K562 (cell line): Measurements from ENCODE around the gene PAIP2. TPM values are rescaled to one million over a fixed set of nuclear protein-coding genes. Genes with fewer than 3 reads are reported as not detected.

Source experiments
- ATAC-seq: fragments of 200-7000 bp; cut with Tn5 transposase; 3 replicates; pipeline ENCODE4 v1.9.1; 2020; ENCODE audit warnings: moderate library complexity
- BruUV-seq: library from RNA; stranded (reverse); fragments of 400-500 nt; replicated peaks from 2 replicates; lab custom pipeline; 2021; lab: Mats Ljungman, UMichigan
- CTCF ChIA-PET: fragments of 300-600 bp; formaldehyde crosslinking; extraction: SDS; loops from one replicate; lab custom pipeline; 2021; ENCODE audit warnings: low intra/inter-chr PET ratio; lab: Yijun Ruan, JAX
- POLR2A ChIA-PET: fragments of 300-600, 350-650 bp; sonication (Branson Sonifier 250); formaldehyde crosslinking; extraction: SDS; loops from one replicate; lab custom pipeline; 2021; ENCODE audit warnings: antibody characterized with exemption, inconsistent platforms; lab: Yijun Ruan, JAX
- DNase-seq, 4 experiments: peaks; one replicate each; pipeline versions ENCODE4 v3.0.0 to v3.0.0-alpha.2; 2011 to 2018; ENCODE audit warnings: low spot score in 3 of 4, mixed read lengths in 3 of 4; ENCODE audit errors: extremely low read depth in 1 of 4
- FAIRE-seq: peaks from 2 replicates; lab custom pipeline; 2011; peaks lifted over from hg19 to GRCh38; lab: Jason Lieb, UNC
- H2AFZ ChIP-seq: 2 replicates; pipeline ENCODE4 v1.6.0; 2011; ENCODE audit warnings: low read depth, low read length, control low read depth, inconsistent platforms
- H3K27ac ChIP-seq: fragments of 200-600 bp; 3 replicates; pipeline ENCODE4 v1.8.0; 2011; ENCODE audit warnings: low read depth, mild to moderate bottlenecking, control low read depth, inconsistent platforms, low read length, moderate library complexity, mixed read lengths; ENCODE audit errors: extremely low read depth
- H3K27me3 ChIP-seq, 2 experiments: fragments of 300-600 bp in 1 of 2; 2 replicates in 1 of 2; 3 replicates in 1 of 2; pipeline versions ENCODE4 v1.6.0 to v1.8.0; 2011; ENCODE audit warnings: inconsistent platforms in 2 of 2, low read length in 2 of 2, mild to moderate bottlenecking in 1 of 2, mixed read lengths in 1 of 2, moderate library complexity in 1 of 2; ENCODE audit not compliant: control insufficient read depth in 2 of 2, insufficient read depth in 2 of 2
- H3K36me3 ChIP-seq: fragments of 300-600 bp; 3 replicates; pipeline ENCODE4 v1.8.0; 2011; ENCODE audit warnings: mild to moderate bottlenecking, low read length, inconsistent platforms; ENCODE audit not compliant: control insufficient read depth, insufficient read depth
- H3K4me1 ChIP-seq, 2 experiments: fragments of 200-600 bp in 1 of 2; replicated peaks in 1 of 2; 2 replicates in 1 of 2; 3 replicates in 1 of 2; pipeline versions ENCODE4 v1.5.1 to v1.8.0; 2011; ENCODE audit warnings: inconsistent platforms in 2 of 2, low read length in 2 of 2, mild to moderate bottlenecking in 1 of 2, mixed read lengths in 1 of 2, moderate library complexity in 1 of 2; ENCODE audit not compliant: control insufficient read depth in 2 of 2, insufficient read depth in 2 of 2
- H3K4me2 ChIP-seq: 2 replicates; pipeline ENCODE4 v1.6.1; 2011; ENCODE audit warnings: low read length, control low read depth, inconsistent platforms, mixed read lengths; ENCODE audit not compliant: insufficient read depth
- H3K4me3 ChIP-seq: fragments of 200-600 bp; sonication (generic), shearing (Covaris generic); 2 replicates; pipeline ENCODE4 v1.5.1; 2016; ENCODE audit warnings: control low read depth, inconsistent platforms
- H3K79me2 ChIP-seq: fragments of 200-600 bp; 3 replicates; pipeline ENCODE4 v1.8.0; 2011; ENCODE audit warnings: low read length, inconsistent platforms; ENCODE audit not compliant: control insufficient read depth, insufficient read depth
- H3K9ac ChIP-seq, 2 experiments: 2 replicates each; pipeline versions ENCODE4 v1.6.0 to v1.6.1; 2011; ENCODE audit warnings: low read depth in 2 of 2, low read length in 2 of 2, control low read depth in 1 of 2, inconsistent platforms in 1 of 2, mild to moderate bottlenecking in 1 of 2, mixed read lengths in 1 of 2; ENCODE audit not compliant: insufficient read depth in 1 of 2
- H3K9me1 ChIP-seq: one replicate; pipeline ENCODE4 v1.6.0; 2011; ENCODE audit warnings: inconsistent platforms, mild to moderate bottlenecking, low read length, moderate library complexity; ENCODE audit not compliant: control insufficient read depth, insufficient read depth
- H3K9me3 ChIP-seq: replicated peaks from 2 replicates; pipeline ENCODE4 v1.5.1; 2011; ENCODE audit warnings: low read depth, low read length, inconsistent platforms; ENCODE audit not compliant: control insufficient read depth, insufficient read depth
- H4K20me1 ChIP-seq: replicated peaks from 2 replicates; pipeline ENCODE4 v1.6.1; 2011; ENCODE audit warnings: low read length, inconsistent platforms, mixed read lengths; ENCODE audit not compliant: control insufficient read depth, insufficient read depth
- BRD4 ChIP-seq: fragments of 200-600 bp; sonication (generic); IDR thresholded peaks from 2 replicates; pipeline ENCODE4 v1.6.1; 2017; ENCODE audit warnings: inconsistent platforms
- HINFP ChIP-seq: fragments of 450-650 bp; conservative IDR thresholded peaks from 2 replicates; pipeline ENCODE4 v1.6.1; 2016; ENCODE audit warnings: missing genetic modification characterization, low read depth, mild to moderate bottlenecking, control low read depth, missing compliant biosample characterization
- RHOXF2B ChIP-seq: fragments of 250-450 bp; sonication (Bioruptor Pico); conservative IDR thresholded peaks from 2 replicates; pipeline ENCODE4 v1.5.1; 2021
- SMARCC2 ChIP-seq: fragments of 450-650 bp; IDR thresholded peaks from 2 replicates; pipeline ENCODE4 v1.6.1; 2017; ENCODE audit warnings: antibody characterized with exemption, moderate library complexity, mild to moderate bottlenecking, low read depth
- TSC22D4 ChIP-seq: fragments of 450-650 bp; IDR thresholded peaks from 2 replicates; pipeline ENCODE4 v1.6.1; 2016; ENCODE audit warnings: missing genetic modification characterization, missing biosample characterization, control low read depth
- ZZZ3 ChIP-seq: fragments of 450-650 bp; IDR thresholded peaks from 2 replicates; pipeline ENCODE4 v1.6.1; 2016; ENCODE audit warnings: antibody characterized with exemption, mild to moderate bottlenecking, moderate library complexity
- WGBS: fragments of 100-300 bp; shearing (Covaris generic); methylation state at CpG from one replicate; pipeline ENCODE4 v1.1.6; 2016; ENCODE audit warnings: low coverage, mixed read lengths; ENCODE audit not compliant: insufficient coverage; ENCODE audit errors: missing lambda C conversion rate; 5-methylcytosine and 5-hydroxymethylcytosine counted together
- in situ Hi-C: fragments of 300-500 bp; cut with MboI; formaldehyde crosslinking; loops from 4 replicates; pipeline ENCODE4 v1.15.0; 2018; ENCODE audit warnings: inconsistent platforms, mixed read lengths
- intact Hi-C: fragments of 100-400 bp; cut with micrococcal nuclease; formaldehyde crosslinking; loops from 2 replicates; pipeline ENCODE4 v1.14.2; 2022
- polyA plus RNA-seq, 8 experiments: library from polyadenylated mRNA; depleted of rRNA in 4 of 8; stranded (reverse) in 5 of 8; unstranded in 3 of 8; fragments of >200 nt; fragmentation: Nextera tagmentation in 2 of 8; fragmentation: Illumina TruSeq in 1 of 8; extraction: Ambion mirVana in 2 of 8; extraction: Trizol in 1 of 8; gene quantifications; 2 replicates each; pipeline versions ENCODE4 v1.2.1 to v1.2.3, GENCODE V29; 2011 to 2014; ENCODE audit warnings: inconsistent platforms in 1 of 8, missing spikeins in 1 of 8
- total RNA-seq, 7 experiments: library from RNA; depleted of rRNA in 6 of 7; stranded (reverse); fragments of >200 nt in 6 of 7; fragmentation: Illumina TruSeq in 2 of 7; extraction: Trizol in 2 of 7; gene quantifications; 2 replicates each; pipeline versions ENCODE4 v1.2.1 to v1.2.3, GENCODE V29; 2011 to 2021; ENCODE audit warnings: low replicate concordance in 1 of 7

Gene PAIP2
- total and polyA plus RNA-seq, 9 of the 15 experiments (the other 6 are each of a cell fraction or from before 2014, with no cell fraction given) = 78.3 to 187 (median 128) TPM

DNA sequence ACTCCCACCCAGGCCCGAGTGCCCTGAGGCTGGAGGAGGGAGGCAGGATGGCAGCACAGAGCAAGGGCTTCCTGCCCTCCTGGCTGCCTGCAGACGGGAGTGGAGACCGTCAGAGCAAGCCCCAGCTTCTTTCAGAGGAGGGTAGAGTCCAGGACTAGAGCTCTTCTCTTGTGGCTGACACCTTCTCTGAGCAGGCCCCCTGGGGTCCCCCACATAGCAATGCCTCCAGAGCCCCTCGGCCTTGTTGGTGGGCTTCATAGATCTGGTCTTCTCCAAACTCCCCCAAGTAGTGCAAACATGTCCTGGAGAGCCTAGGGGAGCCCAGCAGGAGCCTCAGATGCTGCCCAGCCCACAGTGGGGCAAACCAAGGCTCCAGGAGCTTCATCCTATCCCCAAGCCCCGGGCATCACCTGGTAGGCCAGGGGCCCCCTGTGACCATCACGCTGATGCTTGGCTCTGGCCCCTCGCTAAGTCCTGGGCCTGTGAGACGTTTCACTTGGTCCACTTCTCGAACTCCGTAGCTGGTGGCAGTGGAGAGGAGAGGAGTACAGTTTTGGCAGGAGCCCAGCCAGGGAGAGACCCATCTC, 46.0 kb downstream of the PAIP2 start:
- H3K4me1 ChIP-seq = peaks cover 16 to 46% of the 10 kb centered on the region in 2 experiments; a peak in 4 of 5 replicates
- intact Hi-C loops = no loop called here
- no peak overlapping the region for H3K4me3 ChIP-seq
- no peaks in the 10 kb centered on the region for H3K9me1 ChIP-seq
- no TSS peak for BruUV-seq
- H4K20me1 ChIP-seq = no peaks in the 10 kb centered on the region
- POLR2A ChIA-PET = interaction anchor here (0.6 to 1.3 kb wide), 4 partner anchors 10 to 1670 kb away, joined by 3 to 5 read pairs (median 3); no protein-coding TSS in a partner anchor
- DNase-seq = no peak
- H3K79me2 ChIP-seq = no peaks in the 10 kb centered on the region
- no peak for TF ChIP-seq BRD4
- TF ChIP-seq, all 486 proteins: peak for 0
- in situ Hi-C loops = no loop called here
- H2AFZ ChIP-seq = no peak overlapping the region
- CTCF ChIA-PET = interaction anchor here (1.0 kb wide), 1 partner anchor 400 kb away, joined by 3 read pairs; no protein-coding TSS in a partner anchor
- no peaks in the 10 kb centered on the region for H3K36me3 ChIP-seq
- FAIRE-seq = no peak
- H3K9ac ChIP-seq = peak overlapping the region in 1 of 2 experiments; percentile 64; a peak in 2 of 4 replicates
- no peaks in the 10 kb centered on the region; the same call in 1 of the 2 replicates for H3K9me3 ChIP-seq
- WGBS = 51% methylated on average over 8 of the region's 10 CpGs
- no peak overlapping the region for H3K4me2 ChIP-seq
- H3K27me3 ChIP-seq = no peaks in the 10 kb centered on the region
- no peak overlapping the region for H3K27ac ChIP-seq
- no peak for ATAC-seq

GRCh38 chr5:139388198-139388821, 46.7 kb downstream of the PAIP2 start:
- in situ Hi-C loops (no loop called here), intact Hi-C loops (no loop called here)
- no peaks in the 10 kb centered on the region for H3K79me2 ChIP-seq
- DNase-seq = no peak
- H3K9me1 ChIP-seq = no peaks in the 10 kb centered on the region
- peaks cover 12 to 41% of the 10 kb centered on the region in 2 experiments; a peak in 4 of 5 replicates for H3K4me1 ChIP-seq
- no peaks in the 10 kb centered on the region for H3K27me3 ChIP-seq
- ATAC-seq = no peak
- peak overlapping the region in 1 of 2 experiments; percentile 60; a peak in 2 of 4 replicates for H3K9ac ChIP-seq
- H2AFZ ChIP-seq = no peak overlapping the region
- no peak for TF ChIP-seq TSC22D4
- TF ChIP-seq RHOXF2B (CRISPR knock-in tag) = no peak
- TF ChIP-seq HINFP (tag) = no peak
- TF ChIP-seq SMARCC2 = no peak
- TF ChIP-seq ZZZ3 = no peak
- no peaks in the 10 kb centered on the region for H3K36me3 ChIP-seq
- no peak overlapping the region for H3K4me2 ChIP-seq
- BruUV-seq = no TSS peak
- H3K9me3 ChIP-seq = no peaks in the 10 kb centered on the region; the same call in none of the 2 replicates
- no peak overlapping the region for H3K4me3 ChIP-seq
- CTCF ChIA-PET = interaction anchor here (1.0 kb wide), 1 partner anchor 399 kb away, joined by 3 read pairs; no protein-coding TSS in a partner anchor
- WGBS = 36% methylated on average over 2 of the region's 8 CpGs
- POLR2A ChIA-PET = interaction anchor here (0.6 to 1.3 kb wide), 6 partner anchors 10 to 1671 kb away, joined by 3 to 5 read pairs (median 3); no protein-coding TSS in a partner anchor
- H4K20me1 ChIP-seq = no peaks in the 10 kb centered on the region
- FAIRE-seq = no peak
- no peak overlapping the region for H3K27ac ChIP-seq
